Mononuclear cell (primary cell): Measurements from ENCODE around the gene SALL3. TPM values are rescaled to one million over a fixed set of nuclear protein-coding genes. Genes with fewer than 3 reads are reported as not detected.
"Not testable (repeated sequence)": the region's sequence is repeated elsewhere in the genome, so short reads cannot be mapped to it uniquely, and the experiment has no call there.

ENCODE experiments used
- H3K27me3 ChIP-seq: 2 replicates; pipeline ENCODE4 v1.6.0; 2011; ENCODE audit warnings: low read length, control low read depth; ENCODE audit not compliant: insufficient read depth
- H3K4me1 ChIP-seq: 2 replicates; pipeline ENCODE4 v1.5.1; 2011; ENCODE audit warnings: mild to moderate bottlenecking, low read length, control low read depth; ENCODE audit not compliant: insufficient read depth
- H3K4me3 ChIP-seq: 2 replicates; pipeline ENCODE4 v1.5.1; 2011; ENCODE audit warnings: mild to moderate bottlenecking, low read length, moderate library complexity
- H3K9me3 ChIP-seq: 2 replicates; pipeline ENCODE4 v1.5.1; 2011; ENCODE audit warnings: low read depth, mild to moderate bottlenecking, control low read depth, low read length
- total RNA-seq: library from RNA; depleted of rRNA; stranded (reverse); fragments of >200 nt; gene quantifications from one replicate; pipeline ENCODE4 v1.2.3, GENCODE V29; 2012

SALL3 gene
- under 0.01 TPM for total RNA-seq

GRCh38 chr18:78979730-78980278 is at the start of gene SALL3:
SALL3 (plus strand) TSS chr18:78979818; CDS start chr18:78980275, 457 bp downstream.
- Histone ChIP-seq H3K9me3 (no peaks in the 10 kb centered on the region), H3K4me1 (no peaks in the 10 kb centered on the region)

DNA sequence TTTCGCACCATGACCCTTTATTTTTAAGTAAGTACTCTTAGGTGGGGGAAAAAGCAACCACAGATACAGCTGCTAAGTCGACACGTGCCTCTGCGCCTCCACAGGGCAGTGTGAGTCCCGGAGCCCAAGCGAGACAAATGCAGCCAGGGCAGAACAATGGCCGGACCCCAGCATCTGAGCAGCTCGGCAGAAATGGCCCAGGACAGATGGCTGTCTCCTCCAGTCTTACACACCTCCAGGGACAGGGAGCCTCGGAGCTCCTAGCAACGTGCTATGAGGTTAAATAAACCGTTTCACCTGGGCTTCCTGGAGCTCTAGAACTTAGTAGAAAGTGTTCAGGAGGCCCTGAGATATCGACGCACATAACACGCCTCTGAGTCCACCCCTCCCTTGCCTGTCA is 47.3 kb upstream of the SALL3 start:
- no peaks in the 10 kb centered on the region for H3K4me1 ChIP-seq
- no peaks in the 10 kb centered on the region for H3K9me3 ChIP-seq
- H3K27me3 ChIP-seq = no peaks in the 10 kb centered on the region
- H3K4me3 ChIP-seq = no peak overlapping the region

More at GRCh38 chr18:78979730-78980278, at the start of gene SALL3:
- H3K27me3 ChIP-seq = peaks cover 80% of the 10 kb centered on the region
- no peak within 1 kb of the TSS for H3K4me3 ChIP-seq

GRCh38 chr18:78934003-78934402 is 45.6 kb upstream of the SALL3 start:
- H3K4me3 ChIP-seq = no peak overlapping the region

DNA sequence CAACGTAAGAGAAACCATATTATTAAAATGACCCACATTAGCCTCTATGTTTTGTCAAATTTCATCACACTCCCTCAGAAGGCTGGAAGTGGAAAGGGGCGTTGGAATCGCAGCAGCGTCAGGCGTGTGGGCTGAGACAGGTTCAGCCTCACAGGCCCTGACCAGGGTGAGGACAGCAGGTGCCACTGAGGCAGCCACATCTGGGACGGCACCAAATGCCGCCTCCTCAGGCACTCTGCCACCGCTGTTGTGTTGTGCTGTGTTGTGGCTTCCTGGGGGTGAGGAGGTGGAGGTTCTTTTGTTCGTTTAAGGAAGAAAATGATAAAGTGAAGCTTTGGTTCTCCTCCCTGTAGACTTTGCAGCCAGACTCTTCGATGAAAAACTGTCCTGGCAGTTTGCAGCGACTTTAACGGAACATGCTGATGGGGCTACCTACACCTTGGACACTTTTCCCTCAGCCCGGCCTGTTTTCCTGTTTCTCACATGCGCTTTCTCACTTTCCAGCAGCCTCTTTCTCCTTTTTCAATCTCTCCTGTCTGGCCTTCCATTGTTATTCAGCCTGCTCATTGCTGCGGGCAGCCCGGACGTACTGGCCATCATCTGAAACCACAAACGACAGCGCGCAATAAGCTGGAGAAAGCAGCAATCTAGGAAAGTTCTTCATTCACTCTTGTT is 44.9 kb upstream of the SALL3 start:
- no peaks in the 10 kb centered on the region for H3K9me3 ChIP-seq
- no peaks in the 10 kb centered on the region for H3K4me1 ChIP-seq
- H3K27me3 ChIP-seq = no peaks in the 10 kb centered on the region
- no peak overlapping the region for H3K4me3 ChIP-seq

More at GRCh38 chr18:78934003-78934402, 45.6 kb upstream of the SALL3 start:
- Histone ChIP-seq H3K4me1 (no peaks in the 10 kb centered on the region), H3K9me3 (no peaks in the 10 kb centered on the region), H3K27me3 (no peaks in the 10 kb centered on the region)

DNA sequence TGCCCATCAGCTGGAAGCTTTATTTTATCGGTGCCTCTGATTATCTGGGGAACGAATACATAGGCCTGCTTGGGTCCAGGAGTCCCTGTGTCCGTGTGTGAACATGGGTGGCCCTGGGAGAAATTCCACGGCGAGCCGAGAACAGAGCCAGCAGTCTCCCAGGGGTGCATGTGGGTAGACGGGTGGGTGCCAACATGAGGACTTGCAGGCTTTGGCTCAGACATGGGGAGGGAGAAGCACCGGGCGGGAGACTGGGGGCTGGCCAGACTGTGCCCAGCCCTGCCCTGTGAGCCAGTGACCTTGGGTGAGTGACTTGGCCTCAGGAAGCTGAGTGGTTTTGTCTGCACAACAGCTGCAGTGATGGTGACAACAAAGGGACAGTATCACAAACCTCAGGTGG is 44.2 kb upstream of the SALL3 start:
- H3K4me1 ChIP-seq = no peaks in the 10 kb centered on the region
- no peak overlapping the region for H3K4me3 ChIP-seq
- no peaks in the 10 kb centered on the region for H3K9me3 ChIP-seq
- H3K27me3 ChIP-seq = no peaks in the 10 kb centered on the region

DNA sequence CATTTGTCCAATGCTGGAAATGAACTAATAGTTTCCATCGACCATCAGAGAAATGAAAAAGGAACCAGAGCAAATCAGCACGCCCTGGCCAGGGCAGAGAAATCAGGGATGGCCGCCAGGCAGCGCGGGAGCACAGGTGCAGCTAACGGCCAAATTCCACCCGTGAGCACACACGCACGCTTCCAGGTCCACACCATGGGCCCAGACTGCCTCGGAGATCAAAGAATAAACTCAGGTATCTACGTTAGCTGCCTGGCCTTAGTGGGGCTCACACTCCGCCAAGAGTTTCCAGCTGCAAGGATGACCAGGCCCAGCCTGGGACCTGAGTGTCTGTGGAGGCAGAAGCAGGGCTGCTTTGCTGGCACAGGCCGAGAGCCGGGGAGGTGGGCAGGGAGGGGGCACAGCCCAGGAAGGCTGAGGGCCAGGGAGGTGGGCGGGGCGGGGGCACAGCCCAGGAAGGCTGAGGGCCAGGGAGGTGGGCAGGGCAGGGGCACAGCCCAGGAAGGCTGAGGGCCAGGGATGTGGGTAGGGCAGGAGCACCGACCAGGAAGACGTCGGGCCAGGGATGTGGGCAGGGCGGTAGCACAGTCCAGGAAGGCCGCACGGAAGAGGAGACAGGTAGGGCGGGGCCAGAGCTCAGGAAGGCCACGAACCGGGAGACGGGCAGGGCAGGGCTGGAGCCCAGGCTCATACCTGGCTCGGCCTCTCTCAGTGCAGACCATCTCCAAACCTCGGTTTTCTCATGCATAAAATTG is 43.2 kb upstream of the SALL3 start:
- no peaks in the 10 kb centered on the region for H3K4me1 ChIP-seq

GRCh38 chr18:78937166-78937565 is 42.5 kb upstream of the SALL3 start:
- Histone ChIP-seq H3K9me3 (no peaks in the 10 kb centered on the region), H3K27me3 (no peaks in the 10 kb centered on the region), H3K4me1 (no peaks in the 10 kb centered on the region), H3K4me3 (no peak overlapping the region)

More for the DNA sequence above, 43.2 kb upstream of the SALL3 start:
- no peaks in the 10 kb centered on the region for H3K27me3 ChIP-seq
- no peaks in the 10 kb centered on the region for H3K9me3 ChIP-seq
- no peak overlapping the region for H3K4me3 ChIP-seq

DNA sequence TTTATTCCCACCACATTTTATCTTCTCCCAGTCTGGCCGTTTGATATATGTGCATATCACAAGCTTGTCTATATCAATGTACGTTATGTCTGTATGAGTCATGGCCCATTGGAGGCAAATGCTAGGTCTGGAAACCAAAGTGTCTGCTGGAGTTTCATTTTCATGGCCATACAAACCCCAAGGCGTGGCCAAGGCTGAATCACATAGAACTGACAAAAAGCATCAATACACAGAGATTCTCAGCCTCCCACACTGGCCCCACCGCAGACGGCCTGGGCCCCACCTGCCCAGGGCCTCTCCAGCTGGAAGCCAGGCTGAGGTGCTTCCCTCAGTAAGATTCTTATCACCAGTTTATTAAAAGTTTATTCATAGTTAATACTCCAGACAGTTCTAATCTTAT is 40.5 kb upstream of the SALL3 start:
- Histone ChIP-seq H3K9me3 (no peaks in the 10 kb centered on the region), H3K4me1 (no peaks in the 10 kb centered on the region), H3K27me3 (no peaks in the 10 kb centered on the region), H3K4me3 (no peak overlapping the region)

- H3K27me3 ChIP-seq = no peaks in the 10 kb centered on the region
- H3K4me3 ChIP-seq = no peak overlapping the region
- no peaks in the 10 kb centered on the region for H3K4me1 ChIP-seq
- no peaks in the 10 kb centered on the region for H3K9me3 ChIP-seq
Observed at GRCh38 chr18:78939734-78940494, 39.7 kb upstream of the SALL3 start.

DNA sequence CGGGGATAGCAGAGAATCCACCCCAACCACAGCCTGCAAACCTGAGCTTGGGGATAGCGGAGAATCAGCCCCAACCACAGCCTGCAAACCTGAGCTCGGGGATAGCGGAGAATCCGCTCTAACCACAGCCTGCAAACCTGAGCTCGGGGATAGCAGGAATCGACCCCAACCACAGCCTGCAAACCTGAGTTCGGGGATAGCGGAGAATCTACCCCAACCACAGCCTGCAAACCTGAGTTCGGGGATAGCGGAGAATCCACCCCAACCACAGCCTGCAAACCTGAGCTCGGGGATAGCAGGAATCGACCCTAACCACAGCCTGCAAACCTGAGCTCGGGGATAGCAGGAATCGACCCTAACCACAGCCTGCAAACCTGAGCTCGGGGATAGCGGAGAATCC is 37.4 kb upstream of the SALL3 start:
- not testable (repeated sequence) for H3K4me1 ChIP-seq, H3K4me3 ChIP-seq, H3K9me3 ChIP-seq, H3K27me3 ChIP-seq

DNA sequence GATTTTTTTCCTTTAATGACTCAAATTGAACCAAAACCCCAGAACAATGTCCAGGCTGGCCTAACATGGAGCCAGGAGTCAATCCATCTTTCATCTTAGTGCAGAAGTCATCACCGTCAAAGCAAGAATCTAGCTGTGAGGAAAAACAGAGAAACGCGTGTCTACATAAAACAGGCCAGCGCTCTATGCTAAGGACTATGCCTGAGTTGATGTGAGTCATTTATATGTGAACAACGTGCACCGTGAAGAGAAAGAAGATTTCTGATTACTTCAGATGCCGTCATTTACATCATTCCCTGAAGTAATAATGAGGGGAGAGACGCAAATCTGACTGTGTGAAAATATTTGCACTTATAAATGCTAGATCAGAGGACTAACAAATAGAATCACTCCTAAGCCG is 34.0 kb upstream of the SALL3 start:
- Histone ChIP-seq H3K9me3 (no peaks in the 10 kb centered on the region), H3K27me3 (no peaks in the 10 kb centered on the region), H3K4me3 (no peak overlapping the region)

GRCh38 chr18:78947291-78947690 is 32.3 kb upstream of the SALL3 start:
- no peaks in the 10 kb centered on the region for H3K9me3 ChIP-seq

More for the DNA sequence above, 34.0 kb upstream of the SALL3 start:
- H3K4me1 ChIP-seq = no peaks in the 10 kb centered on the region

GRCh38 chr18:78948221-78948620 is 31.4 kb upstream of the SALL3 start:
- Histone ChIP-seq H3K4me3 (no peak overlapping the region), H3K27me3 (no peaks in the 10 kb centered on the region), H3K9me3 (no peaks in the 10 kb centered on the region), H3K4me1 (no peaks in the 10 kb centered on the region)

More at GRCh38 chr18:78947291-78947690, 32.3 kb upstream of the SALL3 start:
- Histone ChIP-seq H3K4me3 (no peak overlapping the region), H3K4me1 (no peaks in the 10 kb centered on the region), H3K27me3 (no peaks in the 10 kb centered on the region)

- no peaks in the 10 kb centered on the region for H3K9me3 ChIP-seq
- H3K4me3 ChIP-seq = no peak overlapping the region
- no peaks in the 10 kb centered on the region for H3K27me3 ChIP-seq
Observed at GRCh38 chr18:78948707-78949106, 30.9 kb upstream of the SALL3 start.

GRCh38 chr18:78949216-78949615 is 30.4 kb upstream of the SALL3 start:
- Histone ChIP-seq H3K27me3 (no peaks in the 10 kb centered on the region), H3K9me3 (no peaks in the 10 kb centered on the region), H3K4me1 (no peaks in the 10 kb centered on the region), H3K4me3 (no peak overlapping the region)

More at GRCh38 chr18:78948707-78949106, 30.9 kb upstream of the SALL3 start:
- no peaks in the 10 kb centered on the region for H3K4me1 ChIP-seq
